Stimulated activated naive CD8-positive, alpha-beta T cell treated with anti-CD3 and anti-CD28 coated beads, Interleukin-15, Interleukin-2, amounts not matched to agents 100 ng/mL and 50 ng/mL, for 24 hours (primary cell): ENCODE measurements around the gene P2RY2.

ENCODE experiments used
- H3K27ac Mint-ChIP-seq: one replicate; pipeline ENCODE4 v1.8.0; 2021; ENCODE audit warnings: mild to moderate bottlenecking, mixed read lengths
- H3K27me3 Mint-ChIP-seq: one replicate; pipeline ENCODE4 v1.8.0; 2021; ENCODE audit warnings: mixed read lengths
- H3K36me3 Mint-ChIP-seq: one replicate; pipeline ENCODE4 v1.8.0; 2021; ENCODE audit warnings: low read depth, mixed read lengths
- H3K4me1 Mint-ChIP-seq: one replicate; pipeline ENCODE4 v1.8.0; 2021; ENCODE audit warnings: low read depth, mixed read lengths
- H3K4me3 Mint-ChIP-seq: one replicate; pipeline ENCODE4 v1.8.0; 2021; ENCODE audit warnings: mild to moderate bottlenecking, mixed read lengths
- H3K9me3 Mint-ChIP-seq: one replicate; pipeline ENCODE4 v1.8.0; 2021; ENCODE audit warnings: mixed read lengths

Gene P2RY2

GRCh38 chr11:73182824-73183321 lies 35.2 kb upstream of the P2RY2 start:
- Mint-ChIP-seq H3K27ac (no peak overlapping the region), H3K4me1 (peaks cover 5% of the 10 kb centered on the region), H3K36me3 (no peaks in the 10 kb centered on the region), H3K27me3 (peaks cover 3% of the 10 kb centered on the region), H3K9me3 (no peaks in the 10 kb centered on the region), H3K4me3 (no peak overlapping the region)

GRCh38 chr11:73184953-73185671 lies 33.0 kb upstream of the P2RY2 start:
- Mint-ChIP-seq H3K27me3 (peaks cover 3% of the 10 kb centered on the region), H3K4me3 (no peak overlapping the region), H3K36me3 (no peaks in the 10 kb centered on the region), H3K4me1 (peaks cover 5% of the 10 kb centered on the region), H3K27ac (no peak overlapping the region), H3K9me3 (no peaks in the 10 kb centered on the region)

DNA sequence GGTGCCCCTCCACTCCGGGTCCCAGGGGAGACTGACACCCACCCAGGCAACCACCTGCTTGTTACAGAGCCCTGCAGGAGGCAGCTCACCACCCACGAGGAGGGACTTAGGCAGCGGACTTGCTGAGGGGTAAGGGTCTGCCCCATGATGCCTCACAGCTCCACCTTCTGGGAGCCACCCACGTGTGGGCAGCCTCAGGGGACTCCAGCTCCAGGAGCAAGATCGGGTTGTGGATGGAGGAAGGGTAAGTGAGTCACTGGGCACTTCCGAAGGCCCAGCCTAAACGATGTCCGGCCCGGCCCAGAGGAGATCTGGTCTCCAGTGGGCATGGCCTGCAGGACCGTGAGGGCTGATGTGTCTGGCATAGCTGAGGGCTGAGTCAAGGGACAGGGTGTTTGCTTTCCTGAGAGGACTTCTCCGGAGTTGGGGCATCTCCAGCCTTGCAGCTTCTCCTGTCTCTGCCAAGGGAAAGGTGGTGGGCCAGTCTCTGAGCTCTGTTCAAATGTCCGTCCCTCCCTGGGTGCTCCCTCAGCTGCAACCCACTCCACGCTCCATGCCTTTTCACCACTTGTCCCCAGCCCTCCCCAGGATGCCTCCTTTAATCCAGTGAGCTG lies 32.3 kb upstream of the P2RY2 start:
- no peak overlapping the region for H3K27ac Mint-ChIP-seq
- no peaks in the 10 kb centered on the region for H3K36me3 Mint-ChIP-seq
- no peaks in the 10 kb centered on the region for H3K9me3 Mint-ChIP-seq
- H3K4me3 Mint-ChIP-seq = no peak overlapping the region
- peaks cover 3% of the 10 kb centered on the region for H3K27me3 Mint-ChIP-seq
- peaks cover 5% of the 10 kb centered on the region for H3K4me1 Mint-ChIP-seq

- Mint-ChIP-seq H3K27me3 (peaks cover 3% of the 10 kb centered on the region), H3K4me3 (no peak overlapping the region), H3K4me1 (peaks cover 5% of the 10 kb centered on the region), H3K9me3 (no peaks in the 10 kb centered on the region), H3K27ac (no peak overlapping the region), H3K36me3 (no peaks in the 10 kb centered on the region)
Measured at GRCh38 chr11:73186294-73186850, 31.7 kb upstream of the P2RY2 start.

GRCh38 chr11:73186886-73187285 lies 31.2 kb upstream of the P2RY2 start:
- no peak overlapping the region for H3K27ac Mint-ChIP-seq
- H3K9me3 Mint-ChIP-seq = no peaks in the 10 kb centered on the region
- peaks cover 5% of the 10 kb centered on the region for H3K4me1 Mint-ChIP-seq
- no peak overlapping the region for H3K4me3 Mint-ChIP-seq
- H3K36me3 Mint-ChIP-seq = no peaks in the 10 kb centered on the region
- H3K27me3 Mint-ChIP-seq = peaks cover 3% of the 10 kb centered on the region

- Mint-ChIP-seq H3K27ac (no peak overlapping the region), H3K4me3 (no peak overlapping the region), H3K36me3 (no peaks in the 10 kb centered on the region)
Measured at GRCh38 chr11:73187854-73188253, 30.2 kb upstream of the P2RY2 start.

DNA sequence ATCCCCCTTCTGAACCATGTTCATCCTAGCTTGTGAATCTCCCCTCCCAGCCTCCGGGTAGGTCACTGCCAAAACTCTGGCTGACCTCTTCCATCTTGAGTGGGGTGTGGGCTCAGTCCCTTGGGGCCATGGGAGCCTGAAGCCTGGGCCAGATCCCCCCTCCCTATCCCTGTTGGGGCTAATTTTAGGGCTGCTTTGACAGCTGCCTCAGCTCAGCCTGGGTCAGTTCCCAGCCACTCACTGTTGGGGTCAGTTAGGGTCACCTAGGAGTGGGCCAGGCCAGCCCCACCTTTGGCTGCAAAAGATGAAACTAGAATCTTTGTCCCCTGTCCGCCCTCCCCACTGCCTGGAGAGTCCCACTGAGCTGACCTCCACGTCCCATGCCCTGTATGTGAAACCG lies 29.8 kb upstream of the P2RY2 start:
- H3K4me3 Mint-ChIP-seq = no peak overlapping the region
- peaks cover 5% of the 10 kb centered on the region for H3K4me1 Mint-ChIP-seq
- no peaks in the 10 kb centered on the region for H3K9me3 Mint-ChIP-seq

More at GRCh38 chr11:73187854-73188253, 30.2 kb upstream of the P2RY2 start:
- Mint-ChIP-seq H3K27me3 (peaks cover 3% of the 10 kb centered on the region), H3K4me1 (peaks cover 5% of the 10 kb centered on the region), H3K9me3 (no peaks in the 10 kb centered on the region)

GRCh38 chr11:73189315-73189714 lies 28.8 kb upstream of the P2RY2 start:
- Mint-ChIP-seq H3K4me1 (peaks cover 5% of the 10 kb centered on the region), H3K27me3 (peaks cover 2% of the 10 kb centered on the region), H3K4me3 (no peak overlapping the region), H3K9me3 (no peaks in the 10 kb centered on the region), H3K27ac (no peak overlapping the region), H3K36me3 (no peaks in the 10 kb centered on the region)

More for the DNA sequence above, 29.8 kb upstream of the P2RY2 start:
- peaks cover 3% of the 10 kb centered on the region for H3K27me3 Mint-ChIP-seq
- no peaks in the 10 kb centered on the region for H3K36me3 Mint-ChIP-seq
- no peak overlapping the region for H3K27ac Mint-ChIP-seq

DNA sequence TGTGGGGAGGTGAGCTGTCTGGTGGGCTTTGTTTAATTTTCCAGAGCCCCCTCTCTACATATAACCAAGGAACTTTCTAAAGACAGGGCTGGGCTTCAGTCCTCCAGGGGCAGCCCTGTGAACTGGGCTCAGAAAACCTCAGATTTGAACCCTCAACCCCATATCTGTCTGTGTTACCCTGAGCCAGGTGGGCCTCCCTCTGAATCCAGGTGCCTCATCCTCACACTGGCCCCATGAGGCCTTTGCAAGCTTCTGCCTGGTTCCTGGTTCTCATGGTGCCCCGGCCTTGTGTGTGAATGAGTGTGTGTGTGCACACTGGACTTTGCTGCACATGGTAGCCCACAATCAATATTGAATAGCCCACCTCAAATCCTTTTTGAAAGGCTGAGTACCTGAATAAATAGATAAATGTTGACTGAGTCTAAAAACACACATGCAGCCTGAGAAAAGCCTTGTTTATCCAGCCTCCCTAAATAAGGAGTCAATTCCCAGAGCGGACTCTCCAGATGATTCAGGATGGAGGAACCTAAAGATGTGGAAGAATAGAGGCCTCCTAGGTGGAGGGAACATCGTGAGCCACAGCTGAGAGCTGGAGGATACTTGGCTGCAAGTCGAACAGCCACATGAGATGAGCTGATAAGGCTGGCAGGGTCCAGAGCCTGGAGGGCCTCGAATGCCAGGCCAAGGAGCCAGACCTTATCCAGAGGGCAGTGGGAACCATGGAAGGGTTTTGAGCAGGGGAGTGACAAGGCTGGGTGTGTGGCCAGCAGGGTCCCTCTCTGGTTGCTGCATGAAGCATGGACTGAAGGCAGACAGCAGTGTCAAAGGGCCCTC lies 28.1 kb upstream of the P2RY2 start:
- no peak overlapping the region for H3K27ac Mint-ChIP-seq
- no peaks in the 10 kb centered on the region for H3K36me3 Mint-ChIP-seq
- H3K9me3 Mint-ChIP-seq = no peaks in the 10 kb centered on the region
- H3K27me3 Mint-ChIP-seq = no peaks in the 10 kb centered on the region
- H3K4me3 Mint-ChIP-seq = no peak overlapping the region
- H3K4me1 Mint-ChIP-seq = peaks cover 3% of the 10 kb centered on the region

- no peaks in the 10 kb centered on the region for H3K4me1 Mint-ChIP-seq
- H3K27me3 Mint-ChIP-seq = no peaks in the 10 kb centered on the region
- H3K4me3 Mint-ChIP-seq = no peak overlapping the region
- no peak overlapping the region for H3K27ac Mint-ChIP-seq
- no peaks in the 10 kb centered on the region for H3K36me3 Mint-ChIP-seq
- no peaks in the 10 kb centered on the region for H3K9me3 Mint-ChIP-seq
Measured at GRCh38 chr11:73190557-73190885, 27.6 kb upstream of the P2RY2 start.

DNA sequence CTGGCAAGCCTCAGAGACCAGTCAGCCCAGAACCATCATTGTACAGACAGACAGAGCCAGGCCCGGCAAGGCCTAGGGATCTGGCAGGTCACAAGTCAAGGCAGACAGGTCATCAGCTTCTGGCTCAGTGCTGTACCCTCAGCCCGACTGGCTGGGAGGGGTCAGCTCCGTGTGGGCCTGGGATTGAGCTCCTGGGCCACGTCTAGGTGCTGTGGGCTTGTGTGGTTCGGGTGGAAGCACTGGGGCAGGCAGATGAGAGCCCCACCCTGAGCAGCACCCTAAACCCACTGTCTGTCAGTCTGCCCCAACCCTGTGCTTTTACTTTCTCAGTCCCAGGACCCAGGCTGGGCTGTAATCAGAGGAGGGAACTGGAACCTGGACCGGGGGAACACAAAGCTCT lies 26.9 kb upstream of the P2RY2 start:
- Mint-ChIP-seq H3K9me3 (no peaks in the 10 kb centered on the region), H3K27ac (no peak overlapping the region), H3K4me3 (no peak overlapping the region), H3K36me3 (no peaks in the 10 kb centered on the region), H3K27me3 (no peaks in the 10 kb centered on the region), H3K4me1 (no peaks in the 10 kb centered on the region)

DNA sequence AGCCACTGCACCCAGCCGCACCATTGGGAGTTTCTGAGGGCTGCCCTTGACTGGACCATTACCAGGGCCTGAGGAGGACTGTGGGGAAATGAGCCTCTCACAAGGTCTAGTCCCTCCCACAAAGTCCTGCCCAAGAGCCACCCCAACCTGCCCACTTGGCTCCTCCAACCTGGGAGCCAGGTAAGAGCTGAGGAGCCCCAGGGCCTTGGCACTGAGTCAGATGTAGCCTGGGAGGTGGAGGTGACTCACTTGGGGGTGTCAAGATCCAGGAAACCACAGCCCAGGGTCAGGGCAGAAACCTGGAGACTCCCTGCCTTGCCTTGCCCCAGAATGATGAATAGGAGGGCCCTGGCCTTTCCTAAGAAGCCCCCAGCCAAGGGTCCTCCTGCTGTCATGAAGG lies 25.8 kb upstream of the P2RY2 start:
- no peaks in the 10 kb centered on the region for H3K9me3 Mint-ChIP-seq
- H3K4me3 Mint-ChIP-seq = no peak overlapping the region
- no peaks in the 10 kb centered on the region for H3K36me3 Mint-ChIP-seq
- no peaks in the 10 kb centered on the region for H3K27me3 Mint-ChIP-seq
- no peaks in the 10 kb centered on the region for H3K4me1 Mint-ChIP-seq
- no peak overlapping the region for H3K27ac Mint-ChIP-seq

GRCh38 chr11:73193251-73194033 lies 24.6 kb upstream of the P2RY2 start:
- H3K4me1 Mint-ChIP-seq = no peaks in the 10 kb centered on the region
- H3K36me3 Mint-ChIP-seq = no peaks in the 10 kb centered on the region
- no peaks in the 10 kb centered on the region for H3K27me3 Mint-ChIP-seq
- no peak overlapping the region for H3K4me3 Mint-ChIP-seq
- no peaks in the 10 kb centered on the region for H3K9me3 Mint-ChIP-seq
- H3K27ac Mint-ChIP-seq = no peak overlapping the region

- Mint-ChIP-seq H3K27ac (no peak overlapping the region), H3K27me3 (no peaks in the 10 kb centered on the region), H3K4me3 (no peak overlapping the region), H3K4me1 (no peaks in the 10 kb centered on the region), H3K36me3 (no peaks in the 10 kb centered on the region), H3K9me3 (no peaks in the 10 kb centered on the region)
Measured at GRCh38 chr11:73194034-73194507, 24.0 kb upstream of the P2RY2 start.
